Keratinocyte (primary cell): ENCODE results near the gene GNL3L. TPM values are rescaled to one million over a fixed set of nuclear protein-coding genes. Genes with fewer than 3 reads are reported as not detected.
"Not testable (repeated sequence)": the region's sequence is repeated elsewhere in the genome, so short reads cannot be mapped to it uniquely, and the experiment has no call there.

ENCODE experiments used
- DNase-seq: peaks from one replicate; pipeline ENCODE4 v3.0.0-alpha.2; 2011; ENCODE audit warnings: low read depth, missing footprints, low spot score
- FAIRE-seq: peaks from 2 replicates; lab custom pipeline; 2011; peaks lifted over from hg19 to GRCh38; lab: Jason Lieb, UNC
- H2AFZ ChIP-seq: 2 replicates; pipeline ENCODE4 v1.6.0; 2012; ENCODE audit warnings: low read length, control low read depth, inconsistent platforms; ENCODE audit not compliant: control insufficient read depth
- H3K27ac ChIP-seq: 2 replicates; pipeline ENCODE4 v1.5.1; 2011; ENCODE audit warnings: low read length; ENCODE audit not compliant: control insufficient read depth, insufficient read depth
- H3K27me3 ChIP-seq: 3 replicates; pipeline ENCODE4 v1.6.0; 2011; ENCODE audit warnings: low read length; ENCODE audit not compliant: control insufficient read depth, insufficient read depth; ENCODE audit errors: extremely low read depth
- H3K36me3 ChIP-seq, 2 experiments: 2 replicates in 1 of 2; 3 replicates in 1 of 2; pipeline ENCODE4 v1.5.1; 2011; ENCODE audit warnings: low read length in 2 of 2, mild to moderate bottlenecking in 1 of 2; ENCODE audit not compliant: control insufficient read depth in 2 of 2, insufficient read depth in 2 of 2; ENCODE audit errors: extremely low read depth in 1 of 2
- H3K4me1 ChIP-seq: 3 replicates; pipeline ENCODE4 v1.5.1; 2011; ENCODE audit warnings: low read length; ENCODE audit not compliant: control insufficient read depth, insufficient read depth; ENCODE audit errors: extremely low read depth
- H3K4me2 ChIP-seq: 3 replicates; pipeline ENCODE4 v1.6.0; 2011; ENCODE audit warnings: low read depth, low read length; ENCODE audit not compliant: control insufficient read depth, insufficient read depth; ENCODE audit errors: extremely low read depth
- H3K4me3 ChIP-seq, 3 experiments: fragments of 200-600 bp in 1 of 3; sonication (generic) in 1 of 3; 2 replicates in 2 of 3; 3 replicates in 1 of 3; pipeline ENCODE4 v1.5.1; 2011 to 2016; ENCODE audit warnings: low read length in 3 of 3, mild to moderate bottlenecking in 3 of 3, control low read depth in 2 of 3, inconsistent platforms in 1 of 3, low read depth in 1 of 3, mixed read lengths in 1 of 3, mixed run types in 1 of 3, moderate library complexity in 1 of 3; ENCODE audit not compliant: control insufficient read depth in 2 of 3, insufficient read depth in 2 of 3; ENCODE audit errors: extremely low read depth in 1 of 3
- H3K79me2 ChIP-seq: 2 replicates; pipeline ENCODE4 v1.6.0; 2012; ENCODE audit warnings: low read length; ENCODE audit not compliant: control insufficient read depth, insufficient read depth
- H3K9ac ChIP-seq: 3 replicates; pipeline ENCODE4 v1.6.0; 2011; ENCODE audit warnings: low read length; ENCODE audit not compliant: control insufficient read depth, insufficient read depth; ENCODE audit errors: extremely low read depth
- H3K9me1 ChIP-seq: 3 replicates; pipeline ENCODE4 v1.6.0; 2011; ENCODE audit warnings: low read length; ENCODE audit not compliant: control insufficient read depth, insufficient read depth; ENCODE audit errors: extremely low read depth
- H3K9me3 ChIP-seq: 2 replicates; pipeline ENCODE4 v1.5.1; 2012; ENCODE audit warnings: low read depth, low read length; ENCODE audit not compliant: control insufficient read depth
- H4K20me1 ChIP-seq: 3 replicates; pipeline ENCODE4 v1.6.0; 2011; ENCODE audit warnings: low read length; ENCODE audit not compliant: control insufficient read depth, insufficient read depth; ENCODE audit errors: extremely low read depth
- CTCF ChIP-seq, 3 experiments: IDR thresholded peaks in 1 of 3; conservative IDR thresholded peaks in 1 of 3; optimal IDR thresholded peaks in 1 of 3; 2 replicates in 2 of 3; 3 replicates in 1 of 3; pipeline versions ENCODE3 to v1.5.1; 2011; ENCODE audit warnings: low read length in 3 of 3, mild to moderate bottlenecking in 3 of 3, moderate library complexity in 2 of 3, control low read depth in 1 of 3, inconsistent platforms in 1 of 3; ENCODE audit not compliant: insufficient read depth in 2 of 3; ENCODE audit errors: extremely low read depth in 1 of 3
- EZH2 ChIP-seq: IDR thresholded peaks from one replicate; pipeline ENCODE4 v1.6.1; 2012; ENCODE audit warnings: inconsistent platforms, mild to moderate bottlenecking, low read length, moderate library complexity
- dilution Hi-C: fragments of 300-500 bp; cut with MboI; formaldehyde crosslinking; loops from one replicate; pipeline ENCODE4 v1.7.0; 2020; ENCODE audit warnings: low sequenced_read_pairs; ENCODE audit not compliant: extremely low pct_ligation_motif_present
- polyA plus RNA-seq, 5 experiments: library from polyadenylated mRNA; depleted of rRNA in 3 of 5; stranded (reverse) in 3 of 5; stranded (forward) in 1 of 5; unstranded in 1 of 5; fragments of >200 nt; gene quantifications; 1 replicate in 1 of 5; 2 replicates in 3 of 5; 3 replicates in 1 of 5; pipeline versions ENCODE4 v1.2.1 to v1.2.3, GENCODE V29; 2011 to 2012; ENCODE audit warnings: missing spikeins in 2 of 5, low read depth in 1 of 5, low replicate concordance in 1 of 5

GNL3L gene
- polyA plus RNA-seq, 1 donor (not counting 4 experiments of a cell fraction or from before 2014, with no cell fraction given): 15.7 TPM

- no peak overlapping the region for H3K4me3 ChIP-seq
- H3K9ac ChIP-seq: no peak overlapping the region
- TF ChIP-seq EZH2 (no peak), CTCF (optimal IDR thresholded peaks at IDR 0.05 in 1 of 3, IDR thresholded peaks at IDR 0.05 in 1 of 3, conservative IDR thresholded peaks at IDR 0.05 in 1 of 3; ENCODE audit: extremely low read depth in 1 of 3, insufficient read depth in 2 of 3, low read length in 3 of 3) (no peak)
- H3K4me1 ChIP-seq: no peaks in the 10 kb centered on the region
- no peaks in the 10 kb centered on the region for H4K20me1 ChIP-seq
- H2AFZ ChIP-seq: no peak overlapping the region
- H3K27ac ChIP-seq: no peak overlapping the region
- H3K79me2 ChIP-seq: no peaks in the 10 kb centered on the region
- no peaks in the 10 kb centered on the region for H3K9me3 ChIP-seq
- dilution Hi-C loops: no loop called here
- FAIRE-seq: no peak
- H3K36me3 ChIP-seq: no peaks in the 10 kb centered on the region
- no peak for DNase-seq
- H3K9me1 ChIP-seq: no peaks in the 10 kb centered on the region
- H3K27me3 ChIP-seq: no peaks in the 10 kb centered on the region
- H3K4me2 ChIP-seq: no peak overlapping the region
Measured at GRCh38 chrX:54570332-54570731, 40.3 kb downstream of the GNL3L start.

- dilution Hi-C loops, H3K9ac ChIP-seq, H4K20me1 ChIP-seq, H3K36me3 ChIP-seq, FAIRE-seq, H3K4me2 ChIP-seq, H3K9me1 ChIP-seq, H3K4me1 ChIP-seq, H3K4me3 ChIP-seq, H3K9me3 ChIP-seq, DNase-seq, H3K27ac ChIP-seq, H3K27me3 ChIP-seq, H2AFZ ChIP-seq, H3K79me2 ChIP-seq: not testable (repeated sequence)
Measured at GRCh38 chrX:54572641-54573040, 42.6 kb downstream of the GNL3L start.

- no peaks in the 10 kb centered on the region for H3K9me1 ChIP-seq
- dilution Hi-C loops: no loop called here
- no peak for FAIRE-seq
- H3K9ac ChIP-seq: no peak overlapping the region
- no peak overlapping the region for H3K4me2 ChIP-seq
- no peak overlapping the region for H2AFZ ChIP-seq
- H3K4me3 ChIP-seq: no peak overlapping the region
- no peaks in the 10 kb centered on the region for H3K4me1 ChIP-seq
- H3K27me3 ChIP-seq: no peaks in the 10 kb centered on the region
- H3K79me2 ChIP-seq: no peaks in the 10 kb centered on the region
- H3K27ac ChIP-seq: no peak overlapping the region
- no peaks in the 10 kb centered on the region for H3K9me3 ChIP-seq
- H4K20me1 ChIP-seq: no peaks in the 10 kb centered on the region
- no peaks in the 10 kb centered on the region for H3K36me3 ChIP-seq
- no peak for TF ChIP-seq EZH2
- no peak for DNase-seq
Measured at GRCh38 chrX:54597728-54598127, 67.7 kb downstream of the GNL3L start.
